GM13977 (cell line): ENCODE results near the gene DRD1.

Experiments used
- DNase-seq: peaks from one replicate; pipeline ENCODE4 v3.0.0; 2012; ENCODE audit warnings: low spot score
- in situ Hi-C: fragments of 300-500 bp; cut with MboI; formaldehyde crosslinking; loops from one replicate; pipeline ENCODE4 v1.12.0; 2022; ENCODE audit warnings: low sequenced_read_pairs, low pct_unique_long_range_greater_than_20kb, mixed read lengths, inconsistent platforms; ENCODE audit not compliant: unreplicated experiment
- TF ChIP-seq, protein P1 (sequence below): IDR thresholded peaks from 2 replicates; pipeline ENCODE4 v1.5.1; 2012; ENCODE audit warnings: mild to moderate bottlenecking, control low read depth; ENCODE audit not compliant: insufficient read depth; ENCODE audit errors: extremely low read depth, missing control alignments

Gene DRD1

DNA sequence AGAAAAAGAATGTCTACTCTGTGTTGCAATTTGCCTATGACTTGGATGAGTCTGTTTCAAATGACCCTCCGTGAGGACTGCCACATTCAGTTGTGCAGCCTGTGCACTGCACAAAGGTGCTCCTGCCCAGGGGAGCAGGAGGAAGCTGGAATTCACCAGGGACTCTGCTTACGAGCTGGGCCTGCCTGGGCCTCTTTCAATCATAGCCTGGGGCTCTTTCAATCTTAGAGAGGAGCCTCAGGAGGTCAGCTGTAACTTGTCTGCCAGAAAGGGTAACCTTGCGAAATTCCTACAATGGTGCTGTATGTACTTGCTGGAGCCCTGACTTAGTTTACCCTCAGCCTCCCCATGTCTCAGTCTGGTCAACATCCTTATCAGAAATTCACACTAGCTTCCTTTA lies 25.9 kb upstream of the DRD1 start:
- no peak for DNase-seq
- TF ChIP-seq, protein P1, sequence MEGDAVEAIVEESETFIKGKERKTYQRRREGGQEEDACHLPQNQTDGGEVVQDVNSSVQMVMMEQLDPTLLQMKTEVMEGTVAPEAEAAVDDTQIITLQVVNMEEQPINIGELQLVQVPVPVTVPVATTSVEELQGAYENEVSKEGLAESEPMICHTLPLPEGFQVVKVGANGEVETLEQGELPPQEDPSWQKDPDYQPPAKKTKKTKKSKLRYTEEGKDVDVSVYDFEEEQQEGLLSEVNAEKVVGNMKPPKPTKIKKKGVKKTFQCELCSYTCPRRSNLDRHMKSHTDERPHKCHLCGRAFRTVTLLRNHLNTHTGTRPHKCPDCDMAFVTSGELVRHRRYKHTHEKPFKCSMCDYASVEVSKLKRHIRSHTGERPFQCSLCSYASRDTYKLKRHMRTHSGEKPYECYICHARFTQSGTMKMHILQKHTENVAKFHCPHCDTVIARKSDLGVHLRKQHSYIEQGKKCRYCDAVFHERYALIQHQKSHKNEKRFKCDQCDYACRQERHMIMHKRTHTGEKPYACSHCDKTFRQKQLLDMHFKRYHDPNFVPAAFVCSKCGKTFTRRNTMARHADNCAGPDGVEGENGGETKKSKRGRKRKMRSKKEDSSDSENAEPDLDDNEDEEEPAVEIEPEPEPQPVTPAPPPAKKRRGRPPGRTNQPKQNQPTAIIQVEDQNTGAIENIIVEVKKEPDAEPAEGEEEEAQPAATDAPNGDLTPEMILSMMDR = no peak
- in situ Hi-C loops = no loop called here

DNA sequence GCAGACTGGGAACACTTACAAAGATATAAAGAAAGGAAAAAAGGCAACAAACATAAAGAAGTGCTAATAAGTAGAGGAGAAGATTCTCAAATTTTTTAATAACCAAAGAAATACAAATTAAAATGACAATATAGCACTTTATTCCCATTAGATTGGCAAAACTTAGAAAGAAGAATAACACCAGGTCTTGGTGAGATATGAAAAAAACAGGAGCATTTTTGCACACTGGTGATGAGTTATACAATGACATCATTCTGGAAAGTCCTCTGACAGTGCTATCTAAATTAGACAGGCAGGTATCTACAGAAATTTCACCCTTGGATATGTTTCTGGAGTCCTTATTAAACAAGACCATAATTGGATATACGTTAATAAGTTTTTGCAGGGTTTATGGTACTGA lies 24.9 kb upstream of the DRD1 start:
- in situ Hi-C loops = no loop called here
- no peak for DNase-seq
- TF ChIP-seq, protein P1 = no peak

DNA sequence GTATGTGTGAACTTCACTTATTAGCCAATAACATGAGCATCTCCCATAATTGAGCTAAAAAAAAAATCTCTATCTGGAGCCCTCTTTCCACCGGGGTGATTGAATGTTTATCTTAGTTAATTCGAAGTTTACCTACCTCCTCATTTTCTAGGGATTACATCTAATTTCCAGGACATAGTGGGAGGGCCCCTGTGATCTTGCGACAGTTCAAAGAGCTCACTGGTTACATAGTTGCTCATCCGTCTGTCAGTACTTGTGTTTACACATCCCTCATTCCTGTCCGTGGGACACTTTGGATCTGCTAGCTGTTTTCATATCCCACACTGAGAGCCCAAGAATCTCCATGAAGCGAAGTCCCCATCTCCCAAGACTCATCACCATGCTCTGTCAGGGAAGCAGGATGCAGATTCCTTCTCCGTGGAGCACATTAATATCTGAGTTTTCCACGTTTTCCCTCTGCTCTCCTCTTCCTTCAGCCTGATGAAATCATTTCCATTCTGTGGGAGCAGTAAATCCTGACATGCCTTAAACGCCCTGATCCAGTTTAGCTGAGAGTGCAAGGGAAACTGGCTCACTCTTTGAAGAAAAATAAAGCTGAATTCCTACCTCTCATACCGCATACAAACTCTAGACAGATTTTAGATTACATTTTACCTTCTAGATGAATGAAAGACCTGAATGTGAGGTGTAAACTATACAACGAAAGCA lies 24.2 kb upstream of the DRD1 start:
- in situ Hi-C loops = no loop called here
- no peak for DNase-seq
- TF ChIP-seq, protein P1 = no peak

DNA sequence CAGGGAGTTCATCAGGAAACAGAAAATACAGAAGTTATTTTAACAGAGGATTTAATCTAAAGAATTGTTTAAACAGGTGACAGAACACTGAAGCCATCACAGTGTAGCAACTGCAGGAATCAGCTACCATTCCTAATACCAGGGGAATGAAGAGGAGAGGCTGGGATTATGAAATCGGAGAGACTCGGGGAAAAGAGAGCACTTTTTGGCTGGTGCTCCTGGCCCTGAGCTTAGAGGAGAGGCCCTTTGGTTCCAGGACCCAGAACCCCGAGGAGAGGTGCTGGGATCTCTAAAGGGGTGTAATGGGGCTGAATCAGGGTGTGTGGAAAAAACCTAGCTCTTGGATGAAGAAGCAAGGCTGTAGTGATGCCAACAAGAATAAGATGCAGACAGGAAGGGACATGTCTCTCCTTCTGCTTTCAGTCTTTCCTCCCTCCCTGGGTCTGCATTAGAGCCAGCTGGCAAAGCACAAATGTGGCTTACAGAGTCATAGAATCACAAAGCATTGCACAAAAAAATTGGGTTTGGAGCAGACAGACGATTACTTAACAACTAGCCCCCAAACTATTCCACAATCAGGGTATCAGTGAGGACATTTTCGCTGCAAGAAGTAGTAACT lies 22.8 kb upstream of the DRD1 start:
- in situ Hi-C loops = no loop called here
- TF ChIP-seq, protein P1 = no peak
- DNase-seq = no peak

DNA sequence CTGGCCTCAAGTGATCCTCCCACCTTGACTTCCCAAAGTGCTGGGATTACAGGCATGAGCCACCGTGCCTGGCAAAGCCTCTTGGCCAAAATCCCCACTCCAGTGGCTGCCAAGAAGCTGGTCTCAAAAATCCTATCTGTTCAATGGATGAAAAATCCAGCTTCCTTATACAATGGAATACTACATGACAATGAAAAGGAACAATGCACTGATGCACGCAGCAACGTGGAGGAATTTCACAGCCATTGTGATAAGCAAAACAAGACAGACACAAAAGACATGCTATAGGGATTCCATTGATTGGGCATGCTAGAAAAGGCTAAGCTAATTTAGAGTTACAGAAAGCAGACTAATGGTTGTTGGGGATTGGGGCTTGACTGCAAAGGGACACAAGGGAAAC lies 21.3 kb upstream of the DRD1 start:
- DNase-seq = no peak
- in situ Hi-C loops = no loop called here
- TF ChIP-seq, protein P1 = no peak

DNA sequence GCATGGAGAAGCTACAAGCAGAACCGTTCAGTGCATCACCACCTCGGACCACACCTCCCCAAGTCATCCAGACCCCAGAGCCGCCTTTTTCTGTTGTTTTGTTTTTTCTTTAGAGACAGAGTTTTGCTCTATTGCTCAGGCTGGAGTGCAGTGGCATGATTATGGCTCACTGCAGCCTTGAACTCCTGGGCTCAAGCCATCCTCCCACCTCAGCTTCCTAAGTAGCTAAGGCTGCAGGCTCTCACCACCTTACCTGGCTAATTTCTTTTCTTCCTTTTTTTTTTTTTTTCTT lies 20.9 kb upstream of the DRD1 start:
- no peak for DNase-seq
- in situ Hi-C loops = no loop called here
- TF ChIP-seq, protein P1 = no peak
